ENCODE measurements around the gene MPV17. TPM values are rescaled to one million over a fixed set of nuclear protein-coding genes. Genes with fewer than 3 reads are reported as not detected.
A peak's percentile ranks its signal among the peaks of the same experiment; 100 is the strongest.

MPV17 gene
- total and polyA plus RNA-seq, 9 of the 15 experiments (the other 6 are each of a cell fraction or from before 2014, with no cell fraction given), result 54.7 to 140 (median 70.2) TPM

- TF ChIP-seq, protein P1, sequence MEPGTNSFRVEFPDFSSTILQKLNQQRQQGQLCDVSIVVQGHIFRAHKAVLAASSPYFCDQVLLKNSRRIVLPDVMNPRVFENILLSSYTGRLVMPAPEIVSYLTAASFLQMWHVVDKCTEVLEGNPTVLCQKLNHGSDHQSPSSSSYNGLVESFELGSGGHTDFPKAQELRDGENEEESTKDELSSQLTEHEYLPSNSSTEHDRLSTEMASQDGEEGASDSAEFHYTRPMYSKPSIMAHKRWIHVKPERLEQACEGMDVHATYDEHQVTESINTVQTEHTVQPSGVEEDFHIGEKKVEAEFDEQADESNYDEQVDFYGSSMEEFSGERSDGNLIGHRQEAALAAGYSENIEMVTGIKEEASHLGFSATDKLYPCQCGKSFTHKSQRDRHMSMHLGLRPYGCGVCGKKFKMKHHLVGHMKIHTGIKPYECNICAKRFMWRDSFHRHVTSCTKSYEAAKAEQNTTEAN (CRISPR knock-in tag; IDR thresholded peaks at IDR 0.05), result no peak
- TF ChIP-seq, protein P2, sequence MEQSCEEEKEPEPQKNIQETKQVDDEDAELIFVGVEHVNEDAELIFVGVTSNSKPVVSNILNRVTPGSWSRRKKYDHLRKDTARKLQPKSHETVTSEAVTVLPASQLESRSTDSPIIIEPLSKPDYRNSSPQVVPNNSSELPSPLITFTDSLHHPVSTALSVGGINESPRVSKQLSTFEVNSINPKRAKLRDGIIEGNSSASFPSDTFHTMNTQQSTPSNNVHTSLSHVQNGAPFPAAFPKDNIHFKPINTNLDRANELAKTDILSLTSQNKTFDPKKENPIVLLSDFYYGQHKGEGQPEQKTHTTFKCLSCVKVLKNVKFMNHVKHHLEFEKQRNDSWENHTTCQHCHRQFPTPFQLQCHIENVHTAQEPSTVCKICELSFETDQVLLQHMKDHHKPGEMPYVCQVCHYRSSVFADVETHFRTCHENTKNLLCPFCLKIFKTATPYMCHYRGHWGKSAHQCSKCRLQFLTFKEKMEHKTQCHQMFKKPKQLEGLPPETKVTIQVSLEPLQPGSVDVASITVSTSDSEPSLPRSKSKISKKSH (CRISPR knock-in tag; IDR thresholded peaks at IDR 0.05), result no peak
- TF ChIP-seq PHF8 (IDR thresholded peaks at IDR 0.05; ENCODE audit: borderline replicate concordance, low read length) (no peak), THRA (IDR thresholded peaks at IDR 0.05) (no peak), KAT2B (IDR thresholded peaks at IDR 0.05; ENCODE audit: low read depth, low read length) (no peak), CBFB (CRISPR knock-in tag; IDR thresholded peaks at IDR 0.05) (no peak), DNMT1 (IDR thresholded peaks at IDR 0.05) (no peak), POLR2H (tag; IDR thresholded peaks at IDR 0.05; ENCODE audit: low read depth) (no peak), CBX8 (IDR thresholded peaks at IDR 0.05; ENCODE audit: borderline replicate concordance, extremely low read depth, low read depth, low read length, poor library complexity, severe bottlenecking) (no peak), CBX1 (IDR thresholded peaks at IDR 0.05; ENCODE audit: low read depth) (no peak), STAT6 (CRISPR knock-in tag; IDR thresholded peaks at IDR 0.05) (0 out of 2 replicates have a peak, but pooled peaks have one; percentile 60), PCBP2 (IDR thresholded peaks at IDR 0.05; ENCODE audit: low read depth, low read length, poor library complexity, severe bottlenecking) (no peak), RBM14 (IDR thresholded peaks at IDR 0.05; ENCODE audit: borderline replicate concordance, insufficient read depth, low read depth, low read length) (no peak), CBX5 (IDR thresholded peaks at IDR 0.05; ENCODE audit: borderline replicate concordance, low read depth) (no peak), HMGXB4 (CRISPR knock-in tag; IDR thresholded peaks at IDR 0.05) (no peak), ZNF212 (CRISPR knock-in tag; IDR thresholded peaks at IDR 0.05) (no peak)
- TF ChIP-seq, protein P3, sequence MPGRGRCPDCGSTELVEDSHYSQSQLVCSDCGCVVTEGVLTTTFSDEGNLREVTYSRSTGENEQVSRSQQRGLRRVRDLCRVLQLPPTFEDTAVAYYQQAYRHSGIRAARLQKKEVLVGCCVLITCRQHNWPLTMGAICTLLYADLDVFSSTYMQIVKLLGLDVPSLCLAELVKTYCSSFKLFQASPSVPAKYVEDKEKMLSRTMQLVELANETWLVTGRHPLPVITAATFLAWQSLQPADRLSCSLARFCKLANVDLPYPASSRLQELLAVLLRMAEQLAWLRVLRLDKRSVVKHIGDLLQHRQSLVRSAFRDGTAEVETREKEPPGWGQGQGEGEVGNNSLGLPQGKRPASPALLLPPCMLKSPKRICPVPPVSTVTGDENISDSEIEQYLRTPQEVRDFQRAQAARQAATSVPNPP (IDR thresholded peaks at IDR 0.05; ENCODE audit: borderline replicate concordance, insufficient read depth, insufficient read length), result no peak
Measured at GRCh38 chr2:27320958-27321543, 1.8 kb downstream of the MPV17 start (continued).

All from K562 (cell line).